Breast epithelium (tissue), 3 donors: ENCODE data around the gene MON1A.

Source experiments
- CTCF ChIP-seq, 3 donors: fragments of 450-650 bp; IDR thresholded peaks; one replicate each; pipeline ENCODE4 v1.5.1; 2016 to 2017; ENCODE audit warnings: antibody characterized with exemption in 3 of 3, mild to moderate bottlenecking in 3 of 3, moderate library complexity in 3 of 3
- POLR2A ChIP-seq: fragments of 450-650 bp; IDR thresholded peaks from one replicate; pipeline ENCODE4 v1.6.1; 2016; ENCODE audit warnings: antibody characterized with exemption, mild to moderate bottlenecking, moderate library complexity

- TF ChIP-seq CTCF (IDR thresholded peaks at IDR 0.05), result no peak
- no peak for TF ChIP-seq POLR2A
Observed at GRCh38 chr3:49911611-49912010, 18.0 kb downstream of the MON1A start.
